DND-41 (cell line): Measurements from ENCODE around the gene GNG13.

Experiments used
- CTCF ChIP-seq: IDR thresholded peaks from 2 replicates; pipeline ENCODE4 v1.5.1; 2012; ENCODE audit warnings: borderline replicate concordance, low read length, moderate library complexity, mild to moderate bottlenecking; ENCODE audit not compliant: poor library complexity, severe bottlenecking; ENCODE audit errors: extremely low read depth
- EZH2 ChIP-seq: IDR thresholded peaks from 3 replicates; pipeline ENCODE4 v1.6.1; 2012; ENCODE audit warnings: borderline replicate concordance, low read depth, mild to moderate bottlenecking, moderate library complexity, low read length, inconsistent platforms; ENCODE audit not compliant: severe bottlenecking

- TF ChIP-seq CTCF (no peak), EZH2 (no peak)
Measured at GRCh38 chr16:845351-845745, 44.8 kb upstream of the GNG13 start.
